H1 (cell line): ENCODE measurements around the gene CACNA2D4. TPM values are rescaled to one million over a fixed set of nuclear protein-coding genes. Genes with fewer than 3 reads are reported as not detected.
A peak's percentile ranks its signal among the peaks of the same experiment; 100 is the strongest.

Experiments
- CTCF ChIA-PET: fragments of 300-600 bp; sonication (Branson Sonifier 250); formaldehyde crosslinking; loops from one replicate; lab custom pipeline; 2021; ENCODE audit not compliant: partially characterized antibody; lab: Charles Lee
- POLR2A ChIA-PET: fragments of 300-600 bp; sonication (Branson Sonifier 250); formaldehyde crosslinking; loops from one replicate; lab custom pipeline; 2021; ENCODE audit warnings: inconsistent platforms; ENCODE audit not compliant: partially characterized antibody; lab: Charles Lee
- DNase-seq, 2 experiments: peaks; one replicate each; pipeline versions ENCODE4 v3.0.0 to v3.0.0-alpha.2; 2010 to 2022; ENCODE audit warnings: low spot score in 2 of 2, low read depth in 1 of 2, mixed read lengths in 1 of 2
- FAIRE-seq: peaks from 2 replicates; lab custom pipeline; 2011; peaks lifted over from hg19 to GRCh38; lab: Jason Lieb, UNC
- H2AFZ ChIP-seq: 2 replicates; pipeline ENCODE4 v1.8.1; 2012; ENCODE audit warnings: low read length, inconsistent platforms
- H2AK5ac ChIP-seq: 2 replicates; pipeline ENCODE4 v1.6.1; 2013; ENCODE audit warnings: low read depth, low read length
- H2BK120ac ChIP-seq: replicated peaks from 2 replicates; pipeline ENCODE3; 2013; ENCODE audit warnings: low read depth, low read length, inconsistent platforms
- H2BK12ac ChIP-seq: 2 replicates; pipeline ENCODE4 v1.6.1; 2013; ENCODE audit warnings: low read depth, low read length
- H2BK15ac ChIP-seq: 2 replicates; pipeline ENCODE4 v1.6.1; 2013; ENCODE audit warnings: low read length
- H2BK20ac ChIP-seq: 2 replicates; pipeline ENCODE4 v1.6.1; 2013; ENCODE audit warnings: low read length
- H2BK5ac ChIP-seq: 2 replicates; pipeline ENCODE4 v1.6.1; 2013; ENCODE audit warnings: low read depth, low read length
- H3K14ac ChIP-seq: 2 replicates; pipeline ENCODE4 v1.6.1; 2013; ENCODE audit warnings: inconsistent platforms; ENCODE audit not compliant: insufficient read length
- H3K18ac ChIP-seq: 2 replicates; pipeline ENCODE4 v1.6.1; 2013; ENCODE audit warnings: low read length; ENCODE audit errors: extremely low read depth
- H3K23ac ChIP-seq: 2 replicates; pipeline ENCODE4 v1.6.1; 2013; ENCODE audit warnings: inconsistent platforms; ENCODE audit not compliant: insufficient read length
- H3K23me2 ChIP-seq: 2 replicates; pipeline ENCODE4 v1.6.1; 2013; ENCODE audit warnings: low read depth, low read length
- H3K27ac ChIP-seq: 2 replicates; pipeline ENCODE4 v1.6.1; 2011; ENCODE audit warnings: low read depth, low read length, inconsistent platforms
- H3K27me3 ChIP-seq, 4 experiments: replicated peaks in 1 of 4; 1 replicate in 1 of 4; 2 replicates in 3 of 4; pipeline versions ENCODE4 v1.6.1 to v1.8.1; 2011 to 2013; ENCODE audit warnings: low read length in 3 of 4, mild to moderate bottlenecking in 3 of 4, inconsistent platforms in 2 of 4, mixed read lengths in 2 of 4, moderate library complexity in 1 of 4; ENCODE audit not compliant: control insufficient read depth in 3 of 4, insufficient read depth in 3 of 4; ENCODE audit errors: extremely low read depth in 1 of 4
- H3K36me3 ChIP-seq, 4 experiments: 2 replicates each; pipeline versions ENCODE4 v1.6.1 to v1.8.1; 2011 to 2013; ENCODE audit warnings: mild to moderate bottlenecking in 4 of 4, low read length in 3 of 4, moderate library complexity in 2 of 4, control low read depth in 1 of 4, inconsistent platforms in 1 of 4; ENCODE audit not compliant: insufficient read depth in 4 of 4, control insufficient read depth in 2 of 4
- H3K4ac ChIP-seq: replicated peaks from 2 replicates; pipeline ENCODE3; 2013; ENCODE audit warnings: low read length, low read depth, mixed read lengths, inconsistent platforms; ENCODE audit not compliant: insufficient read length
- H3K4me1 ChIP-seq, 4 experiments: replicated peaks in 1 of 4; 1 replicate in 1 of 4; 2 replicates in 3 of 4; pipeline versions ENCODE4 v1.6.1 to v1.8.1; 2011 to 2013; ENCODE audit warnings: low read length in 3 of 4, inconsistent platforms in 2 of 4, mixed read lengths in 1 of 4; ENCODE audit not compliant: insufficient read depth in 4 of 4, control insufficient read depth in 3 of 4
- H3K4me2 ChIP-seq, 2 experiments: 2 replicates each; pipeline versions ENCODE4 v1.6.1 to v1.8.1; 2011 to 2013; ENCODE audit warnings: low read depth in 2 of 2, low read length in 2 of 2, control low read depth in 1 of 2, inconsistent platforms in 1 of 2, mild to moderate bottlenecking in 1 of 2; ENCODE audit not compliant: insufficient read depth in 1 of 2
- H3K4me3 ChIP-seq, 4 experiments: fragments of 200-600, 300-600 bp in 1 of 4; sonication (generic), shearing (Covaris generic), sonication (Bioruptor Twin) in 1 of 4; 2 replicates each; pipeline versions ENCODE4 v1.5.1 to v1.8.1; 2011 to 2016; ENCODE audit warnings: low read length in 4 of 4, low read depth in 3 of 4, control low read depth in 2 of 4, inconsistent platforms in 2 of 4, mild to moderate bottlenecking in 2 of 4, mixed read lengths in 1 of 4, moderate library complexity in 1 of 4; ENCODE audit not compliant: insufficient read depth in 2 of 4; ENCODE audit errors: extremely low read depth in 1 of 4
- H3K56ac ChIP-seq: replicated peaks from 2 replicates; pipeline ENCODE3; 2013; ENCODE audit warnings: low read depth, mild to moderate bottlenecking, mixed read lengths, low read length, inconsistent platforms; ENCODE audit not compliant: insufficient read length
- H3K79me1 ChIP-seq: 2 replicates; pipeline ENCODE4 v1.6.1; 2013; ENCODE audit warnings: low read depth, low read length, control low read depth
- H3K79me2 ChIP-seq, 2 experiments: 2 replicates each; pipeline versions ENCODE4 v1.6.1 to v1.8.1; 2012 to 2013; ENCODE audit warnings: low read length in 2 of 2, mild to moderate bottlenecking in 2 of 2, inconsistent platforms in 1 of 2; ENCODE audit not compliant: insufficient read depth in 2 of 2, control insufficient read depth in 1 of 2
- H3K9ac ChIP-seq, 4 experiments: replicated peaks in 1 of 4; 1 replicate in 1 of 4; 2 replicates in 3 of 4; pipeline versions ENCODE4 v1.6.1 to v1.8.1; 2011 to 2013; ENCODE audit warnings: low read depth in 3 of 4, low read length in 3 of 4, control low read depth in 2 of 4, mild to moderate bottlenecking in 2 of 4, moderate library complexity in 2 of 4, inconsistent platforms in 1 of 4; ENCODE audit errors: extremely low read depth in 1 of 4
- H3K9me3 ChIP-seq, 2 experiments: 2 replicates each; pipeline versions ENCODE4 v1.6.1 to v1.8.1; 2012 to 2013; ENCODE audit warnings: mild to moderate bottlenecking in 2 of 2, moderate library complexity in 2 of 2, control low read depth in 1 of 2, inconsistent platforms in 1 of 2, low read depth in 1 of 2, low read length in 1 of 2, mixed read lengths in 1 of 2; ENCODE audit not compliant: insufficient read depth in 2 of 2
- H4K20me1 ChIP-seq, 2 experiments: replicated peaks in 1 of 2; 2 replicates each; pipeline versions ENCODE3 to v1.8.1; 2011 to 2013; ENCODE audit warnings: inconsistent platforms in 2 of 2, low read length in 2 of 2, mild to moderate bottlenecking in 1 of 2; ENCODE audit not compliant: insufficient read depth in 2 of 2, control insufficient read depth in 1 of 2
- H4K5ac ChIP-seq: 2 replicates; pipeline ENCODE4 v1.6.1; 2013; ENCODE audit warnings: low read length, low read depth, mixed read lengths, inconsistent platforms; ENCODE audit not compliant: insufficient read length
- H4K8ac ChIP-seq: 2 replicates; pipeline ENCODE4 v1.8.0; 2013; ENCODE audit warnings: mild to moderate bottlenecking, moderate library complexity, low read length, inconsistent platforms; ENCODE audit not compliant: insufficient read depth; ENCODE audit errors: extremely low read depth
- H4K91ac ChIP-seq: replicated peaks from 2 replicates; pipeline ENCODE3; 2013; ENCODE audit warnings: low read length, mixed read lengths, inconsistent platforms; ENCODE audit not compliant: insufficient read length
- CBX5 ChIP-seq: fragments of 300-800, 300-1000 bp; sonication (generic); IDR thresholded peaks from 2 replicates; pipeline ENCODE4 v1.7.1; 2016; ENCODE audit warnings: antibody characterized with exemption, low read length, low read depth
- CREB1 ChIP-seq: IDR thresholded peaks from 2 replicates; pipeline ENCODE4 v1.6.1; 2012; ENCODE audit warnings: inconsistent platforms
- CTBP2 ChIP-seq: IDR thresholded peaks from 2 replicates; pipeline ENCODE4 v1.7.0; 2011; ENCODE audit warnings: borderline replicate concordance, mild to moderate bottlenecking, moderate library complexity, mixed read lengths, low read length; ENCODE audit not compliant: insufficient read depth, insufficient read length
- EZH2 ChIP-seq: fragments of 200-600 bp; sonication (generic); IDR thresholded peaks from 2 replicates; pipeline ENCODE4 v1.7.1; 2012; ENCODE audit warnings: low read depth, mild to moderate bottlenecking, moderate library complexity, low read length, inconsistent platforms; ENCODE audit not compliant: severe bottlenecking
- HDAC2 ChIP-seq, 2 experiments: fragments of 300-600 bp in 1 of 2; sonication (generic) in 1 of 2; IDR thresholded peaks; 2 replicates each; pipeline ENCODE4 v1.6.1; 2011 to 2012; ENCODE audit warnings: low read depth in 2 of 2, low read length in 2 of 2, mild to moderate bottlenecking in 2 of 2, moderate library complexity in 2 of 2, borderline replicate concordance in 1 of 2, inconsistent platforms in 1 of 2
- KDM5A ChIP-seq: fragments of 200-600 bp; IDR thresholded peaks from 2 replicates; pipeline ENCODE4 v1.7.1; 2012; ENCODE audit warnings: mild to moderate bottlenecking, low read length, inconsistent platforms, mixed read lengths
- RAD21 ChIP-seq, 2 experiments: IDR thresholded peaks in 1 of 2; conservative IDR thresholded peaks in 1 of 2; 2 replicates each; pipeline ENCODE4 v1.6.1; 2011; ENCODE audit warnings: low read depth in 2 of 2, low read length in 2 of 2, improper control_type of control experiment in 1 of 2, inconsistent platforms in 1 of 2, mild to moderate bottlenecking in 1 of 2, moderate library complexity in 1 of 2
- SP2 ChIP-seq: IDR thresholded peaks from 2 replicates; pipeline ENCODE4 v1.6.1; 2012; ENCODE audit warnings: mild to moderate bottlenecking, low read length, inconsistent platforms
- TAF7 ChIP-seq: optimal IDR thresholded peaks from 2 replicates; pipeline ENCODE3; 2011; ENCODE audit warnings: low read depth, mild to moderate bottlenecking, inconsistent platforms, low read length, moderate library complexity, borderline replicate concordance
- TBP ChIP-seq: IDR thresholded peaks from 2 replicates; pipeline ENCODE4 v1.6.1; 2011; ENCODE audit warnings: low read depth, low read length, improper control_type of control experiment
- WGBS, 2 experiments: shearing (Covaris generic) in 1 of 2; methylation state at CpG; one replicate each; pipeline versions ENCODE4 v1.1.6 to v1.1.7; 2013 to 2015; ENCODE audit warnings: low lambda C conversion rate in 2 of 2, mixed read lengths in 2 of 2, inconsistent platforms in 1 of 2, low coverage in 1 of 2, missing lambda C conversion rate in 1 of 2; ENCODE audit not compliant: insufficient replicate concordance in 2 of 2, insufficient coverage in 1 of 2, insufficient read length in 1 of 2; ENCODE audit errors: extremely low coverage in 1 of 2, missing lambda C conversion rate in 1 of 2; 5-methylcytosine and 5-hydroxymethylcytosine counted together
- polyA plus RNA-seq, 7 experiments: library from polyadenylated mRNA; depleted of rRNA in 3 of 7; stranded (reverse) in 5 of 7; unstranded in 2 of 7; fragments of >200 nt in 5 of 7; fragments of 200-250 nt in 2 of 7; gene quantifications; 1 replicate in 5 of 7; 2 replicates in 1 of 7; 4 replicates in 1 of 7; pipeline versions ENCODE4 v1.2.1 to v1.2.3, GENCODE V29; 2011 to 2013; ENCODE audit warnings: missing spikeins in 2 of 7, mixed read lengths in 2 of 7
- total RNA-seq: library from RNA; stranded (reverse); fragmentation: NEBNext Ultra II Directional; extraction: Animal tissue kit (Norgen Biotek cat#: 25700); gene quantifications from 2 replicates; pipeline ENCODE4 v1.2.1, GENCODE V29; 2021

Gene CACNA2D4
- total and polyA plus RNA-seq, 2 of the 8 experiments (the other 6 are each of a cell fraction or from before 2014, with no cell fraction given): 0.44 to 0.88 TPM

- Histone ChIP-seq H3K79me1 (no peaks in the 10 kb centered on the region), H3K9ac (no peak overlapping the region), H2AFZ (no peak overlapping the region), H4K20me1 (no peaks in the 10 kb centered on the region), H3K4me2 (no peak overlapping the region), H2BK5ac (no peak overlapping the region), H3K27ac (no peak overlapping the region), H2BK120ac (no peak overlapping the region), H3K4ac (no peak overlapping the region), H4K91ac (no peak overlapping the region), H4K8ac (no peak overlapping the region), H2BK20ac (no peak overlapping the region), H2AK5ac (no peak overlapping the region), H3K14ac (peak overlapping the region; percentile 61), H3K23ac (no peak overlapping the region), H3K9me3 (no peaks in the 10 kb centered on the region), H3K18ac (no peak overlapping the region), H3K4me3 (no peak overlapping the region), H2BK15ac (no peak overlapping the region), H3K79me2 (no peaks in the 10 kb centered on the region), H3K36me3 (no peaks in the 10 kb centered on the region), H2BK12ac (no peak overlapping the region), H3K23me2 (no peaks in the 10 kb centered on the region), H3K4me1 (no peaks in the 10 kb centered on the region), H3K56ac (no peak overlapping the region), H3K27me3 (no peaks in the 10 kb centered on the region), H4K5ac (no peak overlapping the region)
- 85% methylated on average over 5 of the region's 5 CpGs; no CpG with 5 or more reads in 1 of the 2 experiments for WGBS, 2 experiments
- DNase-seq (no peak), FAIRE-seq (no peak)
- no peak for TF ChIP-seq SP2
- no peak for TF ChIP-seq TAF7
- TF ChIP-seq CREB1: no peak
- TF ChIP-seq KDM5A: no peak
- TF ChIP-seq CBX5: no peak
- no peak for TF ChIP-seq CTBP2
- TF ChIP-seq HDAC2 (IDR thresholded peaks at IDR 0.05; ENCODE audit: borderline replicate concordance in 1 of 2, low read depth in 2 of 2, low read length in 2 of 2): no peak
- TF ChIP-seq RAD21 (IDR thresholded peaks at IDR 0.05 in 1 of 2, conservative IDR thresholded peaks at IDR 0.05 in 1 of 2; ENCODE audit: low read depth in 2 of 2, low read length in 2 of 2): no peak
- TF ChIP-seq TBP: no peak
- no peak for TF ChIP-seq EZH2
- ChIA-PET POLR2A (no interaction called here), CTCF (interaction anchor here (0.7 to 1.3 kb wide), 3 partner anchors 23 to 64 kb away, joined by 3 to 5 read pairs (median 3); no protein-coding TSS in a partner anchor)
Observed at GRCh38 chr12:1896964-1897363, 21.5 kb downstream of the CACNA2D4 start.
